Testis (tissue), 3 donors: ENCODE results near the gene BCAS3. TPM values are rescaled to one million over a fixed set of nuclear protein-coding genes. Genes with fewer than 3 reads are reported as not detected.

Experiments
- DNase-seq: peaks from one replicate; pipeline ENCODE4 v3.0.0-alpha.2; 2019
- H3K27ac ChIP-seq, 2 donors: fragments of 200-600 bp; sonication (generic); one replicate each; pipeline ENCODE4 v1.5.1; 2019
- H3K27me3 ChIP-seq: fragments of 200-600 bp; sonication (generic); one replicate; pipeline ENCODE4 v1.5.1; 2019
- H3K36me3 ChIP-seq: fragments of 200-600 bp; sonication (generic); one replicate; pipeline ENCODE4 v1.5.1; 2017; ENCODE audit warnings: low read depth; ENCODE audit errors: missing control alignments
- H3K4me1 ChIP-seq: fragments of 200-600 bp; sonication (generic); one replicate; pipeline ENCODE4 v1.5.1; 2019
- H3K4me3 ChIP-seq, 2 donors: fragments of 200-600 bp; sonication (generic); one replicate each; pipeline ENCODE4 v1.5.1; 2017 to 2019
- H3K9me3 ChIP-seq: fragments of 200-600 bp; sonication (generic); one replicate; pipeline ENCODE4 v1.5.1; 2017
- POLR2A ChIP-seq: fragments of 450-650 bp; IDR thresholded peaks from one replicate; pipeline ENCODE4 v1.6.1; 2017; ENCODE audit warnings: antibody characterized with exemption, mild to moderate bottlenecking, moderate library complexity
- WGBS, 2 donors: methylation state at CpG; one replicate each; pipeline ENCODE4 v1.1.5; 2018; 5-methylcytosine and 5-hydroxymethylcytosine counted together
- intact Hi-C: fragments of 100-400 bp; cut with DNase I; formaldehyde crosslinking; loops from one replicate; pipeline ENCODE4 v1.15.1; 2023; ENCODE audit warnings: low total_unique reads
- polyA plus RNA-seq: library from polyadenylated mRNA; stranded (reverse); fragments of 350-450 nt; fragmentation: Illumina TruSeq; extraction: RNeasy Lipid Tissue Mini Kit (QIAGEN cat#74804); gene quantifications from one replicate; pipeline ENCODE4 v1.2.3, GENCODE V29; 2014; ENCODE audit warnings: low read depth, low replicate concordance; ENCODE audit not compliant: insufficient read depth
- total RNA-seq, 2 donors: library from RNA; depleted of rRNA; stranded (reverse); fragments of >200 nt; gene quantifications; one replicate each; pipeline ENCODE4 v1.2.3, GENCODE V29; 2016
- TF ChIP-seq, protein P1 (sequence below), 3 experiments: fragments of 450-650 bp in 2 of 3; fragments of 200-600 bp in 1 of 3; sonication (generic) in 1 of 3; IDR thresholded peaks; one replicate each; pipeline ENCODE4 v1.5.1; 2016 to 2019; ENCODE audit warnings: antibody characterized with exemption in 3 of 3, mild to moderate bottlenecking in 2 of 3, moderate library complexity in 1 of 3

The BCAS3 gene
- total and polyA plus RNA-seq, 3 donors from 2014 or later: 54.8 to 96.7 (median 73.0) TPM

DNA sequence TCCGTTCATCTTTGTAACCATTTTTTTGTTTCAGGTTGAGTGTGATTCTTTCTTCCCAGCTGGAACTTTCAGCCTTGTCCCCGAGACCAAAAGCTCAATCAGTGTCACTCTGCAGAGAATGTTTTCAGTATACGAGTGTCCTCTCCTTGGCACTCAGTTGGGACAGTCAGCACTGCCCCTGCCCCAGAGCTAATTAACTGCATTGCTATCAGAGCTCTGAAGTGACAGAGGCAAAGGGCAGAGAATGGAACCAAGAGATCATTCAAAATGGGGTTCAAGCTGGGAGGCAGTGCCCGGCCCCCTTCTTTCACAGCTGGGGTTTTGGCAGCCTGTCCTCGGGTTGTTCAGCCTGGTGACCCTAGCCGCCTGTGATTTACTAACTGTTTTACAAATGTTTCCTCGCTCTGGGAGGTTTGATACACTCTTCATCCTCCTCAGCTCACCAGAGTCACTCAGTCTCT is 526.0 kb downstream of the BCAS3 start:
- Histone ChIP-seq H3K4me1 (peaks cover 23% of the 10 kb centered on the region), H3K27me3 (no peaks in the 10 kb centered on the region), H3K9me3 (no peaks in the 10 kb centered on the region), H3K27ac (peak overlapping the region; percentile 79 to 81), H3K4me3 (no peak overlapping the region), H3K36me3 (no peaks in the 10 kb centered on the region)
- DNase-seq: no peak
- TF ChIP-seq, protein P1, sequence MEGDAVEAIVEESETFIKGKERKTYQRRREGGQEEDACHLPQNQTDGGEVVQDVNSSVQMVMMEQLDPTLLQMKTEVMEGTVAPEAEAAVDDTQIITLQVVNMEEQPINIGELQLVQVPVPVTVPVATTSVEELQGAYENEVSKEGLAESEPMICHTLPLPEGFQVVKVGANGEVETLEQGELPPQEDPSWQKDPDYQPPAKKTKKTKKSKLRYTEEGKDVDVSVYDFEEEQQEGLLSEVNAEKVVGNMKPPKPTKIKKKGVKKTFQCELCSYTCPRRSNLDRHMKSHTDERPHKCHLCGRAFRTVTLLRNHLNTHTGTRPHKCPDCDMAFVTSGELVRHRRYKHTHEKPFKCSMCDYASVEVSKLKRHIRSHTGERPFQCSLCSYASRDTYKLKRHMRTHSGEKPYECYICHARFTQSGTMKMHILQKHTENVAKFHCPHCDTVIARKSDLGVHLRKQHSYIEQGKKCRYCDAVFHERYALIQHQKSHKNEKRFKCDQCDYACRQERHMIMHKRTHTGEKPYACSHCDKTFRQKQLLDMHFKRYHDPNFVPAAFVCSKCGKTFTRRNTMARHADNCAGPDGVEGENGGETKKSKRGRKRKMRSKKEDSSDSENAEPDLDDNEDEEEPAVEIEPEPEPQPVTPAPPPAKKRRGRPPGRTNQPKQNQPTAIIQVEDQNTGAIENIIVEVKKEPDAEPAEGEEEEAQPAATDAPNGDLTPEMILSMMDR (IDR thresholded peaks at IDR 0.05): no peak
- TF ChIP-seq POLR2A: no peak
- intact Hi-C loops: no loop called here
- 29 to 36% methylated on average over 7 of the region's 7 CpGs for WGBS, 2 donors

DNA sequence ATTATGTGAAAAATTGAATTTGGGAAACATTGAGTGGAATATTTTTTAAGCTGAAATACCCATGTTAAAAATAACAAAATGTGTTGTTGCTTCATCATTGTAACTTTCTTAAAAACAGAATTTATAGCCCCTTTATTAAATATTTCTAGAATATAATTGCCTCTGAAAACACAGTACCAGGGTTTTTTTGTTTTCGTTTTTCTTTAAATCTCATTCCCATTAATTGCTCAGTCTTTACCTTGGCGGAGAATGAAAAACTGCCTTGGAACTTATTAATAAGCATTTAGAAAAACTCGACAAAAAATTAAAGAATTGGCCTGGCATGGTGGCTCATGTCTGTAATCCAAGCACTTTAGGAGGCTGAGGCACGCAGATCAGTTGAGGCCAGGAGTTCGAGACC is 526.8 kb downstream of the BCAS3 start:
- peak overlapping the region; percentile 6 to 81 for H3K27ac ChIP-seq
- peaks cover 26% of the 10 kb centered on the region for H3K4me1 ChIP-seq
- intact Hi-C loops: no loop called here

DNA sequence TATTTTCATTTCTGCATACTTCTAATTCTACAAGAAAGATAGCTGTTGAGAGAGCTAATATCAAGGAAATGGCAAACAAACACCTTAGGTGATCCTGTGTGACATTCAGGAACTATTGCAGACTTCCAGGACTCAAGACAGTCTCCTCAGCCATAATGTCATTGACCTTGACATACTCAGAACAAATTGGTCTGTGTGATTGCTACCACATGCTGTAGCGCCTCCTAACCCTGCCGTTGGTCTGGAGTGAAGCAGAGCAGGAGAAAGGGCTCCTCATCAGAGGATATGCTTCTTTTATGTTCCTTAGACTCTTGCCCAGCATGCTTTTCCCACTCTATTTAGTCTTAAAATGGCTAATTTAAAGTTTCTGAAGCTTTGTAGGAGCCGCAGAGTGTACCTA is 527.8 kb downstream of the BCAS3 start:
- Histone ChIP-seq H3K4me1 (peaks cover 36% of the 10 kb centered on the region), H3K9me3 (no peaks in the 10 kb centered on the region), H3K27me3 (no peaks in the 10 kb centered on the region), H3K36me3 (no peaks in the 10 kb centered on the region), H3K27ac (peak overlapping the region; percentile 6 to 81), H3K4me3 (no peak overlapping the region)
- intact Hi-C loops: no loop called here
- peak; percentile 51 for DNase-seq
- WGBS, 2 donors: 39 to 69% methylated on average over 3 of the region's 3 CpGs
- TF ChIP-seq POLR2A: no peak
- TF ChIP-seq, protein P1 (IDR thresholded peaks at IDR 0.05): no peak

More for the DNA sequence above, 526.8 kb downstream of the BCAS3 start:
- no peak for DNase-seq
- Histone ChIP-seq H3K9me3 (no peaks in the 10 kb centered on the region), H3K4me3 (no peak overlapping the region), H3K27me3 (no peaks in the 10 kb centered on the region), H3K36me3 (no peaks in the 10 kb centered on the region)
- no peak for TF ChIP-seq POLR2A
- 82% methylated on average over 5 of the region's 5 CpGs for WGBS, 2 donors

DNA sequence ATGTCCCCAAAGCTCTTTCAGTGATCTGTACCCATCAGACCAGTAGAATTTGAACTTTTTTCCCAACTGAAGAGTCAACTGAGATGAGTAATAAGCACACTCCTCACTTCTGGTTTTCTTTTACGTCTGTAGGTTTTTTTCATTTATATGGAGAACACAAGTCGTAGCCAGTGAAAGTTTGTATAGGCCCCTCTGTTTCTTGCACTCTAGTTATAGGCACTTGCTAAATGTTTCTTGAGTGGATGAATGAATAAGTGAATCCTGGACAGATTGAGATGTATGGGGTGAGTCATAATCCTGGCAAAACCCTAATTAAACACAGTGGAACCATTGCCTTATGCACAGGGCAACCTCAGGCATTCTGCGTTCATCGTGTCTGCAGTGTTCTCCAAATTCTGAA is 528.3 kb downstream of the BCAS3 start:
- no peaks in the 10 kb centered on the region for H3K36me3 ChIP-seq
- H3K27me3 ChIP-seq: no peaks in the 10 kb centered on the region
- DNase-seq: no peak
- H3K27ac ChIP-seq: peak overlapping the region; percentile 6 to 10
- H3K4me1 ChIP-seq: peaks cover 40% of the 10 kb centered on the region
- WGBS, 2 donors: 90 to 95% methylated on average over 4 of the region's 4 CpGs
- no peaks in the 10 kb centered on the region for H3K9me3 ChIP-seq
- H3K4me3 ChIP-seq: no peak overlapping the region
- TF ChIP-seq, protein P1 (IDR thresholded peaks at IDR 0.05): no peak
- TF ChIP-seq POLR2A: no peak
- intact Hi-C loops: no loop called here

DNA sequence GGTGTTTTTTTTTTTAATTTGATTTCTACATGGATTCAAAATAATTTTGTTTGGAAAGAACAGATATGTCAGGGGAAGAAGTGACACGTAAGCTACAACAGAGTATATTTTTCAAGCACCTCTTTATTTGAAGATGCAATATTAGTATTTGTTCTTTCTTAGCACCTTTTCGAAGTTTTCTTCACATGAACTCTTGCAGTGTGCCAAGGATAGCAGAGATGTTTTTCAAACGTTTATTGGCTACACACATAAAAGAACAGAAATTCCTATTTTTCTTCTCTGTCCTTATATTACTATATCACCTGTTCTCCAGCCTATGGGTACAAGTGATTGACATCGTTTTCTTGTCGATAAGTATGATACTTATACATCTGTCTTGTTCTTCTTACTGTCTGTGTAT is 529.3 kb downstream of the BCAS3 start:
- peaks cover 49% of the 10 kb centered on the region for H3K4me1 ChIP-seq

More for the DNA sequence above, 529.3 kb downstream of the BCAS3 start:
- intact Hi-C loops: no loop called here
- DNase-seq: no peak
- Histone ChIP-seq H3K9me3 (no peaks in the 10 kb centered on the region), H3K27me3 (no peaks in the 10 kb centered on the region), H3K36me3 (no peaks in the 10 kb centered on the region), H3K27ac (no peak overlapping the region), H3K4me3 (no peak overlapping the region)
- no peak for TF ChIP-seq POLR2A
- TF ChIP-seq, protein P1 (IDR thresholded peaks at IDR 0.05): no peak
- WGBS, 2 donors: 81 to 82% methylated on average over 5 of the region's 5 CpGs
